Smooth muscle cell (in vitro differentiated cells): ENCODE measurements around the gene PPP1R16B. TPM values are rescaled to one million over a fixed set of nuclear protein-coding genes. Genes with fewer than 3 reads are reported as not detected.

Source experiments
- DNase-seq: peaks from one replicate; lab custom pipeline; 2025; ENCODE audit not compliant: unreplicated experiment; lab: John Stamatoyannopoulos, UW
- H2AFZ ChIP-seq: fragments of 200-600 bp; sonication (generic); 2 replicates; pipeline ENCODE4 v1.6.0; 2016; ENCODE audit warnings: antibody characterized with exemption, low read depth, mild to moderate bottlenecking
- H3F3A ChIP-seq: fragments of 200-600 bp; sonication (generic); 2 replicates; pipeline ENCODE4 v1.6.0; 2017; ENCODE audit warnings: antibody characterized with exemption, low read depth
- H3K27ac ChIP-seq: fragments of 200-600 bp; sonication (generic); 2 replicates; pipeline ENCODE4 v1.5.1; 2016; ENCODE audit warnings: low read depth, mild to moderate bottlenecking
- H3K27me3 ChIP-seq: fragments of 200-600 bp; sonication (generic); 2 replicates; pipeline ENCODE4 v1.6.1; 2016; ENCODE audit warnings: low read depth, mild to moderate bottlenecking
- H3K36me3 ChIP-seq: fragments of 200-600 bp; sonication (generic); 2 replicates; pipeline ENCODE4 v1.5.1; 2016; ENCODE audit warnings: low read depth
- H3K4me1 ChIP-seq: fragments of 200-600 bp; sonication (generic); 2 replicates; pipeline ENCODE4 v1.5.1; 2016; ENCODE audit warnings: low read depth
- H3K4me2 ChIP-seq: fragments of 200-600 bp; sonication (generic); 2 replicates; pipeline ENCODE4 v1.6.0; 2016; ENCODE audit warnings: mild to moderate bottlenecking
- H3K4me3 ChIP-seq: fragments of 200-600 bp; sonication (generic); 2 replicates; pipeline ENCODE4 v1.5.1; 2016; ENCODE audit warnings: mild to moderate bottlenecking
- H3K79me2 ChIP-seq: fragments of 200-600 bp; sonication (generic); 2 replicates; pipeline ENCODE4 v1.6.0; 2016; ENCODE audit warnings: low read depth, mild to moderate bottlenecking
- H3K9ac ChIP-seq: fragments of 200-600 bp; sonication (generic); 2 replicates; pipeline ENCODE4 v1.6.0; 2016; ENCODE audit warnings: low read depth
- H3K9me3 ChIP-seq: fragments of 200-600 bp; sonication (generic); replicated peaks from 2 replicates; pipeline ENCODE4 v1.5.1; 2016; ENCODE audit warnings: low read depth
- H4K20me1 ChIP-seq: fragments of 200-600 bp; sonication (generic); 2 replicates; pipeline ENCODE4 v1.6.0; 2016; ENCODE audit warnings: low read depth
- CTCF ChIP-seq: fragments of 200-600 bp; sonication (generic); IDR thresholded peaks from 2 replicates; pipeline ENCODE4 v1.5.1; 2017; ENCODE audit warnings: borderline replicate concordance, mild to moderate bottlenecking, antibody characterized with exemption; ENCODE audit not compliant: insufficient read depth, poor library complexity, severe bottlenecking
- WGBS: methylation state at CpG from one replicate; pipeline ENCODE4 v1.1.7; 2016; ENCODE audit warnings: low lambda C conversion rate; 5-methylcytosine and 5-hydroxymethylcytosine counted together
- polyA plus RNA-seq: library from polyadenylated mRNA; unstranded; fragments of >200 nt; fragmentation: Nextera tagmentation; extraction: Ambion mirVana; gene quantifications from 2 replicates; pipeline ENCODE4 v1.2.1, GENCODE V29; 2016
- total RNA-seq: library from RNA; depleted of rRNA; stranded (reverse); fragments of >200 nt; gene quantifications from 2 replicates; pipeline ENCODE4 v1.2.3, GENCODE V29; 2014

PPP1R16B gene
- total and polyA plus RNA-seq, 2 experiments from 2014 or later: not detected

DNA sequence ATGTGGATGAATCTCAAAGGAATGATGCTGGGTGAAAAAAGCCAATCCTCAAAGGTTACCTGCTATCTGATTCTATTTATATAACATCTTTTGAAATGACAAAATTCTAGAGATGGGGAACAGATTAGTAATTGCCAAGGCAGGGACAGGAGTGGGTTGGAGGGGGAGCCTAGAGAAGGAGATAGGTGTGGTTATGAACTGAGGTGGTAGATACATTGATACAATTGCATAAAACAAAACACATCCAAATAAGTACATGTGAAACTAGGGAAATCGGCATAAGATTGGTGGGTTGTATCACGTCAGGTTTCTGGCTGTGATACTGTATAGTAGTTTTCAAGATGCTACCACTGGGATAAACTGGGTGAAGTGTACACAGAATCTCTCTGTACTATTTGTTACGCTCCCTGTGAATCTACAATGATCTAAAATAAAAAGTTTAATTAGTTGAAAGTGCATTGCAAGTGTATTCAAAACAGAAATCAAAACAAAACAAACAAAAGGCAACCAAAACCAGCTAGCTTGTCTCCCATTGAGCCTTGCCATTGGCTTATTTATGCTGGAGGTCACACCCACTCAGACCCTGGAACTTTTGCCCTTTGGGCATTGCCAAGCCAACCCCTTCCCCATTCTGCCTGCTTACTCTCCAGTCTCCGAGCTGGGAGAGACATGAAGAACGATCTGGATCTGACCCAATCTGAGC is 27.8 kb downstream of the PPP1R16B start:
- 86% methylated on average over 5 of the region's 5 CpGs for WGBS
- H3F3A ChIP-seq: no peaks in the 10 kb centered on the region
- H3K4me2 ChIP-seq: no peak overlapping the region

DNA sequence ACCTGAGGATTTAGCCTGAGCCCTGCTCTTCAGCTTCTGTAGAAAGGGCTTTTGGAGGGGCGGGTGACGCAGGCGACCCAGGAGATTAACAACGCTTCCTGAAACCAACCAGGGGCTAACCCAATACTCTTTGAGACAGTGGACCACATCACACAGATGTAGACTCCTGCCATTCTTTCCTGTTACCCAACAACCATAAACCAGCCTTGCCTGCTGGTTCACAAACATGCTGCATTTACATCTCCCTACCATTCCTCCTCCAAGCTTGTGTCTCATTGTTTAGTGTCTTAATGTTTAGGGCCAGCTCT is 28.3 kb downstream of the PPP1R16B start:
- H3K27ac ChIP-seq: no peak overlapping the region
- no peaks in the 10 kb centered on the region for H3K36me3 ChIP-seq
- H3F3A ChIP-seq: no peaks in the 10 kb centered on the region
- H2AFZ ChIP-seq: no peak overlapping the region
- H3K79me2 ChIP-seq: no peaks in the 10 kb centered on the region
- no peak overlapping the region for H3K4me3 ChIP-seq
- DNase-seq: no peak
- H3K4me2 ChIP-seq: no peak overlapping the region
- WGBS: 79% methylated on average over 4 of the region's 4 CpGs
- H3K27me3 ChIP-seq: peaks cover 10% of the 10 kb centered on the region
- TF ChIP-seq CTCF: no peak
- H3K4me1 ChIP-seq: no peaks in the 10 kb centered on the region
- H4K20me1 ChIP-seq: no peaks in the 10 kb centered on the region
- no peak overlapping the region for H3K9ac ChIP-seq
- H3K9me3 ChIP-seq: no peaks in the 10 kb centered on the region

More for the DNA sequence above, 27.8 kb downstream of the PPP1R16B start:
- no peaks in the 10 kb centered on the region for H4K20me1 ChIP-seq
- TF ChIP-seq CTCF: no peak
- no peak for DNase-seq
- no peaks in the 10 kb centered on the region for H3K79me2 ChIP-seq
- no peak overlapping the region for H3K27ac ChIP-seq
- H3K9ac ChIP-seq: no peak overlapping the region
- peaks cover 10% of the 10 kb centered on the region for H3K27me3 ChIP-seq
- H2AFZ ChIP-seq: no peak overlapping the region
- no peaks in the 10 kb centered on the region for H3K36me3 ChIP-seq
- H3K9me3 ChIP-seq: no peaks in the 10 kb centered on the region
- no peak overlapping the region for H3K4me3 ChIP-seq
- no peaks in the 10 kb centered on the region for H3K4me1 ChIP-seq

GRCh38 chr20:38834868-38835267 is 29.4 kb downstream of the PPP1R16B start:
- no peak overlapping the region for H3K9ac ChIP-seq
- H3K9me3 ChIP-seq: no peaks in the 10 kb centered on the region
- H3K27ac ChIP-seq: no peak overlapping the region
- no peaks in the 10 kb centered on the region for H3K79me2 ChIP-seq
- no peak for DNase-seq
- H3K36me3 ChIP-seq: no peaks in the 10 kb centered on the region
- H2AFZ ChIP-seq: no peak overlapping the region
- no peak overlapping the region for H3K4me3 ChIP-seq
- no peak for TF ChIP-seq CTCF
- H4K20me1 ChIP-seq: no peaks in the 10 kb centered on the region
- no peaks in the 10 kb centered on the region for H3F3A ChIP-seq
- H3K4me2 ChIP-seq: no peak overlapping the region
- peaks cover 10% of the 10 kb centered on the region for H3K27me3 ChIP-seq
- no peaks in the 10 kb centered on the region for H3K4me1 ChIP-seq

DNA sequence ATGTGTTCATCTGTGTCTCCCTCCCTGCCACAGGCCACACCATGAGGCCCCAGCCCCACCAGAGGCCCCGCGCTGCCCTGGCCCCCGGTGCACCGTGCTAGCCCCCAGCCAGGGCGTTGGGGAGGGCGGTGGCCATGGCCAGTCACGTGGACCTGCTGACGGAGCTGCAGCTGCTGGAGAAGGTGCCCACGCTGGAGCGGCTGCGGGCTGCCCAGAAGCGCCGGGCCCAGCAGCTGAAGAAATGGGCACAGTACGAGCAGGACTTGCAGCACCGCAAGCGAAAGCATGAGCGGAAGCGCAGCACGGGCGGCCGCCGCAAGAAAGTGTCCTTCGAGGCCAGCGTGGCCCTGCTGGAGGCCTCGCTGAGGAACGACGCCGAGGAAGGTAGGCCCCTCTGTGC is 30.3 kb downstream of the PPP1R16B start:
- Histone ChIP-seq H3K36me3 (no peaks in the 10 kb centered on the region), H4K20me1 (no peaks in the 10 kb centered on the region), H2AFZ (no peak overlapping the region), H3K4me1 (no peaks in the 10 kb centered on the region), H3K27me3 (peaks cover 10% of the 10 kb centered on the region), H3F3A (no peaks in the 10 kb centered on the region), H3K9ac (no peak overlapping the region), H3K4me2 (no peak overlapping the region), H3K27ac (no peak overlapping the region), H3K4me3 (no peak overlapping the region), H3K9me3 (no peaks in the 10 kb centered on the region), H3K79me2 (no peaks in the 10 kb centered on the region)
- no peak for DNase-seq
- WGBS: 95% methylated on average over 25 of the region's 28 CpGs
- TF ChIP-seq CTCF: no peak
